Keratinocyte (primary cell): Measurements from ENCODE around the gene HS6ST3. TPM values are rescaled to one million over a fixed set of nuclear protein-coding genes. Genes with fewer than 3 reads are reported as not detected.

ENCODE experiments used
- DNase-seq: peaks from one replicate; pipeline ENCODE4 v3.0.0-alpha.2; 2011; ENCODE audit warnings: low read depth, missing footprints, low spot score
- FAIRE-seq: peaks from 2 replicates; lab custom pipeline; 2011; peaks lifted over from hg19 to GRCh38; lab: Jason Lieb, UNC
- H2AFZ ChIP-seq: 2 replicates; pipeline ENCODE4 v1.6.0; 2012; ENCODE audit warnings: low read length, control low read depth, inconsistent platforms; ENCODE audit not compliant: control insufficient read depth
- H3K27ac ChIP-seq: 2 replicates; pipeline ENCODE4 v1.5.1; 2011; ENCODE audit warnings: low read length; ENCODE audit not compliant: control insufficient read depth, insufficient read depth
- H3K27me3 ChIP-seq: 3 replicates; pipeline ENCODE4 v1.6.0; 2011; ENCODE audit warnings: low read length; ENCODE audit not compliant: control insufficient read depth, insufficient read depth; ENCODE audit errors: extremely low read depth
- H3K36me3 ChIP-seq, 2 experiments: 2 replicates in 1 of 2; 3 replicates in 1 of 2; pipeline ENCODE4 v1.5.1; 2011; ENCODE audit warnings: low read length in 2 of 2, mild to moderate bottlenecking in 1 of 2; ENCODE audit not compliant: control insufficient read depth in 2 of 2, insufficient read depth in 2 of 2; ENCODE audit errors: extremely low read depth in 1 of 2
- H3K4me1 ChIP-seq: 3 replicates; pipeline ENCODE4 v1.5.1; 2011; ENCODE audit warnings: low read length; ENCODE audit not compliant: control insufficient read depth, insufficient read depth; ENCODE audit errors: extremely low read depth
- H3K4me2 ChIP-seq: 3 replicates; pipeline ENCODE4 v1.6.0; 2011; ENCODE audit warnings: low read depth, low read length; ENCODE audit not compliant: control insufficient read depth, insufficient read depth; ENCODE audit errors: extremely low read depth
- H3K4me3 ChIP-seq, 3 experiments: fragments of 200-600 bp in 1 of 3; sonication (generic) in 1 of 3; 2 replicates in 2 of 3; 3 replicates in 1 of 3; pipeline ENCODE4 v1.5.1; 2011 to 2016; ENCODE audit warnings: low read length in 3 of 3, mild to moderate bottlenecking in 3 of 3, control low read depth in 2 of 3, inconsistent platforms in 1 of 3, low read depth in 1 of 3, mixed read lengths in 1 of 3, mixed run types in 1 of 3, moderate library complexity in 1 of 3; ENCODE audit not compliant: control insufficient read depth in 2 of 3, insufficient read depth in 2 of 3; ENCODE audit errors: extremely low read depth in 1 of 3
- H3K79me2 ChIP-seq: 2 replicates; pipeline ENCODE4 v1.6.0; 2012; ENCODE audit warnings: low read length; ENCODE audit not compliant: control insufficient read depth, insufficient read depth
- H3K9ac ChIP-seq: 3 replicates; pipeline ENCODE4 v1.6.0; 2011; ENCODE audit warnings: low read length; ENCODE audit not compliant: control insufficient read depth, insufficient read depth; ENCODE audit errors: extremely low read depth
- H3K9me1 ChIP-seq: 3 replicates; pipeline ENCODE4 v1.6.0; 2011; ENCODE audit warnings: low read length; ENCODE audit not compliant: control insufficient read depth, insufficient read depth; ENCODE audit errors: extremely low read depth
- H3K9me3 ChIP-seq: 2 replicates; pipeline ENCODE4 v1.5.1; 2012; ENCODE audit warnings: low read depth, low read length; ENCODE audit not compliant: control insufficient read depth
- H4K20me1 ChIP-seq: 3 replicates; pipeline ENCODE4 v1.6.0; 2011; ENCODE audit warnings: low read length; ENCODE audit not compliant: control insufficient read depth, insufficient read depth; ENCODE audit errors: extremely low read depth
- CTCF ChIP-seq, 3 experiments: IDR thresholded peaks in 1 of 3; conservative IDR thresholded peaks in 1 of 3; optimal IDR thresholded peaks in 1 of 3; 2 replicates in 2 of 3; 3 replicates in 1 of 3; pipeline versions ENCODE3 to v1.5.1; 2011; ENCODE audit warnings: low read length in 3 of 3, mild to moderate bottlenecking in 3 of 3, moderate library complexity in 2 of 3, control low read depth in 1 of 3, inconsistent platforms in 1 of 3; ENCODE audit not compliant: insufficient read depth in 2 of 3; ENCODE audit errors: extremely low read depth in 1 of 3
- EZH2 ChIP-seq: IDR thresholded peaks from one replicate; pipeline ENCODE4 v1.6.1; 2012; ENCODE audit warnings: inconsistent platforms, mild to moderate bottlenecking, low read length, moderate library complexity
- dilution Hi-C: fragments of 300-500 bp; cut with MboI; formaldehyde crosslinking; loops from one replicate; pipeline ENCODE4 v1.7.0; 2020; ENCODE audit warnings: low sequenced_read_pairs; ENCODE audit not compliant: extremely low pct_ligation_motif_present
- polyA plus RNA-seq, 5 experiments: library from polyadenylated mRNA; depleted of rRNA in 3 of 5; stranded (reverse) in 3 of 5; stranded (forward) in 1 of 5; unstranded in 1 of 5; fragments of >200 nt; gene quantifications; 1 replicate in 1 of 5; 2 replicates in 3 of 5; 3 replicates in 1 of 5; pipeline versions ENCODE4 v1.2.1 to v1.2.3, GENCODE V29; 2011 to 2012; ENCODE audit warnings: missing spikeins in 2 of 5, low read depth in 1 of 5, low replicate concordance in 1 of 5

The HS6ST3 gene
- polyA plus RNA-seq, 1 donor (not counting 4 experiments of a cell fraction or from before 2014, with no cell fraction given), result 0.03 TPM

GRCh38 chr13:96081888-96082287 is 8.0 kb upstream of the HS6ST3 start:
- no peak overlapping the region for H2AFZ ChIP-seq
- FAIRE-seq (no peak), DNase-seq (no peak)
- H3K4me1 ChIP-seq, result no peaks in the 10 kb centered on the region
- no peak overlapping the region for H3K27ac ChIP-seq
- H3K9me3 ChIP-seq, result no peaks in the 10 kb centered on the region
- no peaks in the 10 kb centered on the region for H3K27me3 ChIP-seq
- no peak overlapping the region for H3K4me2 ChIP-seq
- H3K9me1 ChIP-seq, result no peaks in the 10 kb centered on the region
- no peak overlapping the region for H3K9ac ChIP-seq
- TF ChIP-seq CTCF (optimal IDR thresholded peaks at IDR 0.05 in 1 of 3, IDR thresholded peaks at IDR 0.05 in 1 of 3, conservative IDR thresholded peaks at IDR 0.05 in 1 of 3; ENCODE audit: extremely low read depth in 1 of 3, insufficient read depth in 2 of 3, low read length in 3 of 3), result no peak
- TF ChIP-seq EZH2, result no peak
- no peaks in the 10 kb centered on the region for H3K36me3 ChIP-seq
- no peak overlapping the region for H3K4me3 ChIP-seq
- no peaks in the 10 kb centered on the region for H4K20me1 ChIP-seq
- no peaks in the 10 kb centered on the region for H3K79me2 ChIP-seq
- dilution Hi-C loops, result no loop called here

DNA sequence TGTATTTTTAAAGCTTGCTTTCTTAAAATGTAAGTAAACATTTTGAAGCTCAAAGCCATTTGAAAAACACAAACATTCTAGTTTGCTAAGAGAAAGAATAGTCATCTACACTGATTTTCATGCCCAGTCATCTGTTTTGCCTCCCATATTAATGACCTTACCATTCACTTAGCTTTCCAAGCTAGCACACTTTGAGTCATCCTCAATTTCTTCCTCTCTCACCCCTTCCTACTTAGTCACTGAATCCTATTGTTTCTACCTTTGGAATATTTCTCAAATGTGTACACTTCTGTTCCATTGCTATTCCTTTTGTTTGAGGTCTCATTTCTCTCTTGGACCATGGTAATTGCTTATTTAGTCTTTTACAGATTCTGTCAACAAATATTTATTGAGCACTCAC is 7.3 kb upstream of the HS6ST3 start:
- dilution Hi-C loops, result no loop called here
- DNase-seq (no peak), FAIRE-seq (no peak)

More for the DNA sequence above, 7.3 kb upstream of the HS6ST3 start:
- Histone ChIP-seq H3K36me3 (no peaks in the 10 kb centered on the region), H3K4me2 (no peak overlapping the region), H3K4me1 (no peaks in the 10 kb centered on the region), H3K27me3 (no peaks in the 10 kb centered on the region), H2AFZ (no peak overlapping the region), H3K9me3 (no peaks in the 10 kb centered on the region), H3K27ac (no peak overlapping the region), H3K9me1 (no peaks in the 10 kb centered on the region), H3K9ac (no peak overlapping the region), H3K79me2 (no peaks in the 10 kb centered on the region), H4K20me1 (no peaks in the 10 kb centered on the region), H3K4me3 (no peak overlapping the region)
- TF ChIP-seq CTCF (optimal IDR thresholded peaks at IDR 0.05 in 1 of 3, IDR thresholded peaks at IDR 0.05 in 1 of 3, conservative IDR thresholded peaks at IDR 0.05 in 1 of 3; ENCODE audit: extremely low read depth in 1 of 3, insufficient read depth in 2 of 3, low read length in 3 of 3) (no peak), EZH2 (no peak)
